GM12892 (cell line): ENCODE data around the gene NDUFAF8.

Experiments used
- POLR2AphosphoS5 ChIP-seq: IDR thresholded peaks from 2 replicates; pipeline ENCODE4 v1.6.1; 2011; ENCODE audit warnings: low read depth, low read length, control low read depth
- TAF1 ChIP-seq: IDR thresholded peaks from 2 replicates; pipeline ENCODE4 v1.6.1; 2011; ENCODE audit warnings: low read depth, mild to moderate bottlenecking, control low read depth, low read length, borderline replicate concordance

- TF ChIP-seq TAF1, result no peak
- TF ChIP-seq POLR2AphosphoS5, result no peak
Observed at GRCh38 chr17:81259058-81259605, 20.0 kb downstream of the NDUFAF8 start.
